ENCODE measurements around the gene LOXL1.

LOXL1 gene

GRCh38 chr15:73997986-73998385 lies 71.7 kb downstream of the LOXL1 start:
- DNase-seq: no peak
